Hematopoietic multipotent progenitor cell treated with erythropoietin and hydrocortisone succinate and interleukin-3 and kit ligand, for 17 days (in vitro differentiated cells): ENCODE results near the gene LDLRAD3.

Experiments
- DNase-seq: peaks from one replicate; pipeline ENCODE4 v3.0.0-alpha.2; 2015; ENCODE audit warnings: low spot score

The LDLRAD3 gene

DNA sequence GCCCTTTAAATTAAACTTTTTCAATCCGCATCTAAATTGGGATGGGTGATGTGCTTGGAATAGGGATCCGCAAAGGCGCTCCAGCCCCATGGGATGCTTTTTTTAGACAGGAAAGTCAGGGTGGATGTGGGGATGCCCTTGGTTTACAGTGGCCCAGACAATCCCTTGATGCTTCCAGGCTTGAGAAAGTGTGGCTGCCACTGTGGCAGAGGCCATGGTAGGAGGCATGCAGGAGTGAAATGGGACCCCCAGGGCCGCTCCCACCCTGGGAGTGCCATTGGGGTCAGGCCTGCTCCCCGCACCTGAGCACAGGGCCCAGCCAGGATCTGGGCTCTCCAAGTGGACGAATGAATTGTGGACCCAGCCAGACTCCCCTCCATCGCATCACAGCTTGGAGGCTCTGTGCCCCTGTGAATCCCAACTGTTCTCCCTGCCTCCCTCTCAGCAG, 269.6 kb downstream of the LDLRAD3 start:
- DNase-seq, result no peak

DNA sequence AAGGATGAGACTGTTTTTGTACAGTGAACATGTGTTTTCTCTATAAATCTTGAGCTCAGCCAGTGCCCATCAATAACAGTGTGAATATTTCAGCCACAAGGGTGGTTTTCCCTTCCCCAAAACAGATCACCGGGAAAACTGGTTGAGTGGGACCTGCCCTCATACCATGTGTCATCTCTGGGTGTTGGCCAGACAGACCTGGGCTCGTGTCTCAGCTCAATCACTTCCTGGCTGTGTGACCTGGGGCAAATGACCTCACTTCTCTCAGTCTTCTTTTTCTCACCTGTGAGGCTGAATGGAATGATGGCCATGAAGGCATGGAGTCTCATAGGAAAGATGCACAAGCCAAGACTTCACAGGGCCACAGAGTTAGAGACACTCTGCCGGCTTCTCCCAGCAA, 270.6 kb downstream of the LDLRAD3 start:
- no peak for DNase-seq

DNA sequence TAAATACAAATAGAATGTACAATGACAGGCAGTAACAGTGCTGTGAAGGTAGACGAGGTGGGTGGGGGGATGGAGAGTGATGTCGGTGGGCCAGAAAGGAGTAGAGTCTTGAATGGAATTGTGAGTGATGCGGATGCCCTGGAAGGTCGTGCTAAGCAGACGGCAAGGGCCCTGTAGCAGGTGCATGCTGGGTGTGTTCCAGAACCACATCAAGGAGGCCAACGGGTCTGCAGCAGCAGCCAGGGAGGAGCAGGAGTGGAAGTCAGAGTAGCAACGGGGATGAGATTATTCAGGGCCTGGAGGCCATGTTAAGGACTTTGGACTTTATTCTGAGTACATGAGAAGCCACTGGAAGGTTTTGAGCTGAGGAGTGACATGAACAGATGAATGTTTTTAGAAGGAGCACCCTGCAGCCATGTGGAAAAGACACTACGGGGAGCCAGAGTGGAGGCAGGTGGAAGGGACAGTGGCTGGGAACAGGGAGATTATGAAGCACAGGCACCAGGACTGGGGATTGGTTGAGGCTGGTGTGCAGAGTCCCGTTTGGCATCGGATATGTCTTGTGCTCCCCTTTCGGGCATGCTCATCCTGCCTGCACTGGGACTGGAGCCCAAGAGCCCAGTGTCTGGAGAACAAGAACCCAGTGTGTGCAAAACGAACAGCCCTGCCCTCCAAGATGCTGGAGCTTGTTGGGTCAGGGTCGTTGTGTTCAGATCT, 271.3 kb downstream of the LDLRAD3 start:
- DNase-seq, result no peak

DNA sequence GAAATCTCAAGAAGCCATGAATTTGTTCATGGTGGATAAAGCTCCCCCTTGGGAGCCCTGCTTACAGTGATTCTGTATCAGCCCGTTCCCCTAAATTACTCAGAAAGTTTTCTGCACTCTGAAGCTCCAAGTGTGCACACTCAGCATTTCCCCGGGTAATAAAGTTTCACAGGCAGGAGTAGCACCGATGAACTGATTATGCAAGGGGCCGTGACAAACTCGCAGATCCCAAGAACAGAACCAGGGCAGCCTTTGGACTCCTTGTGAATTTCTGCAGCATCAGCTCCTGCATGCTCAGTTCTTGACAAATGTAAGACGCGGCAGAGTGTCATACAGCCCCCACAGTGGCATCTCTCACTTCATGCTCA, 271.8 kb downstream of the LDLRAD3 start:
- DNase-seq, result no peak

DNA sequence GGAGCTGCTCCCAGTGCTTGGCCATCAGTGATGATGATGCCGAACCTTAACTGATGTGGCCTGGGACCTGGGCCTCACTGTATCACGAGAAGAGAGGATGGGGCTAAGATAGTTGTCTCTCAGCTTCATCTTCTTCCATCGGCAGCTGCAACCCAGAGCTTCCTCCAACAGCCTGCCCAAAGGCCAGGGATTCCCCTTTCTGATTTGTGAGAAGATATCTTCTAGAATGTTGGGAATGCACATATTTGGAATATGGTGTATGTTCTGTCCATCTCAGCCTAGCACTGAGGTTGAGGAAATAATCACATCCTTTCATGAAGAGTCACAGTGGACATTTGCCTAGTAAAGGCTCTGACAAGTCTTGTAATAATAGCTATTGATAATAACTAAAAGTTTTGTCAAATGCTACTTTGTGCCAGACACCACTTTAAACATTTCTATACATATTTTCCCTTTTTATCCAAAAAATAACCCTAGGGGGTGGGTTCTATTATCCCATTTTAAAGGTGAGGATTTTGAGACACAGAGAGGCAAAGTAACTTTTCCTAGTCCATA, 272.3 kb downstream of the LDLRAD3 start:
- no peak for DNase-seq

DNA sequence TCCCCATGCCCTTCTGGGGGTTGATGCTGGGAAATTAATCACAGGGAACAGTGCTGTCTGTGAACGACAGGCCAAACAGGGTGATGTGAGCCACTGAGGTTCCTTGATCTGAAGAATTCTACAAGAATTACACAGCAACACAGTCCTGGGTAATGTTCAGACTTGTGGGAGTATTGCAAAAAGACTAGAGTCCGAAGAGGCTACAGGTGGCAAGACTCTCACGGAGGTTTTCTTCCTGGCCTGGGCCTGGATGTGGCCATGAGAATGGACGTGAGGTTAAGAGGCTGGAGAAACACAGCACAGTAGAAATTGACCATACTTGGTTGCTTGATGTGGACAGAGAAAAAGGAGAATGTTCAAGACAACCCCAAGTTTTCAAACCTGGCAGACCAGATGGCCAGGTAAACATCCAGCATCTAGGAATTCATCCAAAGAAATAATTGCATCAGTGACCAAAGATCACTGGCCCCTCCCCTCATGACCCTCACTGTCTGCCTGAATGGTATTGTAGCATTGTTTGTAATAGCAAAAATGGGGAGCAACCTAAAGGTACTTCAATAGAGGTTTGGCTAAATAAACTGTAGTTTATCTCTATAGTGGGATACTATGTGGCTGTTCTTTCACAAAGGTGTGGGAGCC, 274.5 kb downstream of the LDLRAD3 start:
- no peak for DNase-seq

DNA sequence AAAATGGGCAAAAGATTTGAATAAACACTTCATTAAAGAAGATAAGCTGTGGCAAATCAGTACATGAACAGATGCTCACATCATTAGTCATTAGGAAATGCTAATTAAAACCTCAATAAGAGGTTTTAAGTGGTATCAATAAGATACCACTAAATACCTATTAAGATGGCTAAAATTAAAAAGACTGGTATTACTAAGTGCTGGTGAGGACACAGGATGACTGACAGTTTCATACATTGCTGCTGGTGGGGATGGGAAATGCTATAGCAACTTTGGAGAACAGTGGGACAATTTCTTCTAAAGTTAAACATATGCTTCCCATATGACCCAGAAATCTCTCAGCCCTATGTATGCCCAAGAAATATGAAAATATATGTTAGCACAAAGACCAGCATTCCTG, 276.1 kb downstream of the LDLRAD3 start:
- no peak for DNase-seq

DNA sequence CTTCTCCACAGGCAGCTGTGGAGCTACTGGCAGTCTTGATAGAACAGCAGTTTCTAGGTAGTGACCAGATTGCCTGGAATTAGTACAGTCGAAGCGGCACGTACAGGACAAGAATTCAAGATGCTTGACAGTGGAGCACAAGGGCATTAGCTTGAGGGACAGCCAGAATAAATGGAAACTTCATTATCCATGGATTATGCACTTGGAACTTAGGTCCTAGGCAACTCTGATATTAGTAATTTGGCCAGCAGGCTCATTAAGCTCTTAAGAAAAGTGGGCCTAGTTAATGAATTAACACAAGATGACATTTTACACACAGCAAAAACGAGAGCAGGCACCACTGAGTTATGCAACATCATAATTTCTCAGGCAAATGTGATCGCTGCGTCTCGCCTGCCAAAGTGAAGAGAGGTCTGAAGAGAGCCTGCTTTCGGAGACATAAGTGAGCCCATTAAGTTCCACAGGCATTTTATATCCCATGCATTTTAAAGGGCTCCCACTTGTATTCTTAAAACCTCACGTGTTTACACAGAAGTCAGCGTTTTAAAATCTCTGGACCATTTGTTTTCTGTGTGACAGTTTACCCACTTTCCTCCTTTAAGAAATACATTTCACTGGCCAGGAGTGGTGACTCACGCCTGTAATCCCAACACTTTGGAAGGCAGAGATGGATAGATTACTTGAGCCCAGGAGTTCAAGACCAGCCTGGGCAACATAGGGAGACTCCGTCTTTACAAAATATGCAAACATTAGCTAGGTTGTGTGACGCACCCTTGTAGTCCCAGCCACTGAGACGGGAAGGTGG, 279.2 kb downstream of the LDLRAD3 start:
- no peak for DNase-seq

DNA sequence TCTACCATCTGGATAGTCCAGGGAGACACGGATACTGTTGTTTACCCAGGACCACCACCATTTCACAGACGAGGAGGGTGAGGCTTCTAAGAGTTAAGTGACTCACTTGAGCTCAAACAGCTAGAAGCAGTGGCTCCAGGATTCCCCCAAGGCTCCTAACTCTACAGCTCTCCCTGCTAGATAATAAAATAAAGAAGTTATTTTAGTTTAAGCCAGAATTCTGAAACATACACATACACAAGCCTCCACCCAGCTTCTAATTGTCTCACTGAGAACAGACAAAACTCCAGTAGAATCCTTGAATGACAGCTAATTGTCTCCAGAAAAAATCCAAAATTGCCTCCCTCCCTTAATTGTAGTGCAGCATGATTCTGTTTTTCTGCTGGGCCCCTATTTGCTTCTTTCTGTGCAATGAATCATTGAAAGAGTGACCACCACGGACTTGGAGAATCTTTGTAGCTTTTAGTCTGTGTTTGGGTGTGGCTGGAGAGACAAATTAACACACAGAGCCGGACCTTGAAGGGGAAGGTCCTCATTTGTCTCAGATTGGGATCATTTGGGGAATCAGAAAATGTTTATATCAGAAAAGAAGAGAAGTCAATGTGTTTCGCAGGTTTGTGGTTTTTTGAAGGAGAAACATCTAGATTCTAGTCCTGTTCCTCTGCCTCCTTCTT, 280.5 kb downstream of the LDLRAD3 start:
- DNase-seq, result no peak

DNA sequence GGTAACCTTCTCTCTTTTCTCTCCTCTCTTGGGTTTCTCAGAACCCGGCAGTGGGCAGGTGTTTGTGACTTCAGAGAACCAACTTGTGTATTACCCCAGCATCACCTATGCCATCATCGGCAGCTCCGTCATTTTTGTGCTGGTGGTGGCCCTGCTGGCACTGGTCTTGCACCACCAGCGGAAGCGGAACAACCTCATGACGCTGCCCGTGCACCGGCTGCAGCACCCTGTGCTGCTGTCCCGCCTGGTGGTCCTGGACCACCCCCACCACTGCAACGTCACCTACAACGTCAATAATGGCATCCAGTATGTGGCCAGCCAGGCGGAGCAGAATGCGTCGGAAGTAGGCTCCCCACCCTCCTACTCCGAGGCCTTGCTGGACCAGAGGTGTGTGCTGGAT, 283.2 kb downstream of the LDLRAD3 start:
- no peak for DNase-seq

DNA sequence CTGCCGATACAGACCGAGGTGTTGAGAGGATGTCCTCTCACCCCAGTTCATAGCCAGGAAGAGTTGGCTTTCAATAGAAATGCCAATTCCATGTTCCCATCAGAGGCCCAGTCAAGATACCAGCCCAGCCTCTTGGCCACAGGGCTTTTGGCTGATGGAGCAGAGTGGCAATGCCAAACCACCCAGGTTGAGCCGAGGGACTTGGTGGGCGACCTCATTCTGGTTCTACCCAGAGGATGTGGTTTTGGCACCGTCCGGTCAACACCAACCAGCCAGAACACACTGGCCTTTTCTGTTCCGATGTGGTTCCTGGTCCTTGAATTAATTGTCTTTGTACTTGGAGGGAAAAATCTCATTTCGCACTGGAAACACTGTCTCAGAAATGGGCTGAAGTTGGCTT, 284.8 kb downstream of the LDLRAD3 start:
- no peak for DNase-seq

DNA sequence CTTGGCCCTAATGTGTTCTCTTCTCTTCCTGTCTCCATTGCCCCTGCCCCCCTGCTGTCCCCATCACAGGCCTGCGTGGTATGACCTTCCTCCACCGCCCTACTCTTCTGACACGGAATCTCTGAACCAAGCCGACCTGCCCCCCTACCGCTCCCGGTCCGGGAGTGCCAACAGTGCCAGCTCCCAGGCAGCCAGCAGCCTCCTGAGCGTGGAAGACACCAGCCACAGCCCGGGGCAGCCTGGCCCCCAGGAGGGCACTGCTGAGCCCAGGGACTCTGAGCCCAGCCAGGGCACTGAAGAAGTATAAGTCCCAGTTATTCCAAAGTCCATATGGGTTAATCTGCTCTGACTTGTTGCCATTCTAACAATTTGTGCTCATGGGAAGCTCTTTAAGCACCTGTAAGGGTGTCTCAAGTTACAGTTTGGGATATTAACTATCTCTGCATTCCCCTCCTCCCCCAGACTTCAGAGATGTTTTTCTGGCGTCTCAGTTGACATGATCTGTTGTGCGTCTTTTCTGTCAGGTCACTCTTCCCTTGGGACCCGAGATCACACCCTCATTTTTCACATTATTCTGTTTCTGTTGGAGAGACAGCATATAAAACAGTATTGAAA, 285.3 kb downstream of the LDLRAD3 start:
- DNase-seq, result no peak

DNA sequence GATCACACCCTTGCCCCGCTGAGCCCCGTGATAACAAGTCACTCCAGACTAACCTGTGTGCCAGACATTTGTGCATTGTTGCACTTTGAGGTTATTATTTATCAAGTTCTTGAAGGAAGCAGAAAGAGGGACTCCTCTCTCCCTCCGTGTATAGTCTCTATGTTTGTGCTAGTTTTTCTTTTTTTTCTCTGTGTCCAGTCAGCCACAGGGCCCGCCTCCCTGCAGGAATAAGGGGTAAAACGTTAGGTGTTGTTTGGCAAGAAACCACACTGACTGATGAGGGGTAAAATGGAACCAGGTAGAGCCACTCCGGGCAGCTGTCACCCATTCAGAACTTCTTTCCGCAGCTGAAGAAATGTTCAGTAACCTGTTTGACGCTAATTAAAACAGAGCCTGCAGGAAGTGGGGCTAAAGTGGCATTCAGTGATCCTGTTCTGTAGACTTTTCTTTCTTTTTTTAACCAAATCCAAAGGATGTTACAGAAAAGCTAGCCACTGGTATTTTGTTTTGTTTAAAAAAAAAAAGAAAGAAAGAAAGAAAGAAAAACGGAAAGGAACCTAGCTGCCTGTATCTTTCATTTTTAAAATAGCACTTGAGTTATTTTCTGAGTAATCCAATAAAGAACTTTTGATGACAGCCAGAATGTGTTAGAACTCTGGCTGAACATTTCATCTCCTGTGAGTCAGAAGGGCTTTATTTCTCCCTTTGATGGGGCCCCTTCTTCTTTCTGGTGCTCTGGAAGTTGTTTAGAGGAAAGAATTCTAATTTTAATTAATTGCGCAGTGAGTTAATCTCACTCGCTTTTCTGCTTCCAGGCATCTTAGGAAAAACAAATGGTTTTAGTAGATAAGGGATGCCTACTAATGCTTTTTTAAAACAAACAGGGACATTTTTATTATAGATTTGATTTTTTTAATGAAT, 287.2 kb downstream of the LDLRAD3 start:
- no peak for DNase-seq

DNA sequence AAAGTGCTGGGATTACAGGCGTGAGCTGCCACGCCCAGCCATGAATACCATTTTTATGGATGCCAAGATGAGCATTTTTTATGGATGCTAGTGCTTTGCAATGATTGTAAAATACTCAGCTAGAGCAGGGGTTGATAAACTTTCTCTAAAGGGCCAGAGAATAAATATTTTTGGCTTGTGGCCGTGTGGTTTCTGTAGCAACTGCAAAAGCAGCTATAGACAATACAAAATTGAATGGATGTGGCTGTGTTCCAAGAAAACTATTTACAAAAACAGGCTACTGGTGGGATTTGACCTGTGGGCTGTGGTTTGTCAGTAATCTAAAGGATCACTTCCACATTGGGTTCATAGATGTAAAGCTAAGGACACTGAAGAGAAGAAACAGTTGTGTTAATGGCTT, 289.3 kb downstream of the LDLRAD3 start:
- DNase-seq, result no peak

DNA sequence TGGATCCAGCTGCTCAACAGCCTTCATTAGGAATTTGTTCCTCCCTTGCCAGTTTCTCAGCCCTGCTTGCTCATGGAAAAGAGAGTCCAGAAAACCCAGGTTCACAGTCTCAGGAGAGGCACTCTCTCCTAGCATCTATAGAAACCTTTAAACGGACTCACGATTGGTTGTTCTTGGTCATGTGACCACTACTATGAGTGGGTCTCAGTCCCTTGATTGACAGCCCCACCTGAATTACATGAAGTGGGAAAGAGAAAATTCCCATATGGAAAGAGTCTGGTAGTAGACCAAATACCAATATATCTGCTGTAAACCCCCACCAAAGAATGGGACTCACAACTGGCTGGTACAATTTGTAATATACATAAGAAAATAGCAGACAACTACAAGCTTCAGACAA, 291.0 kb downstream of the LDLRAD3 start:
- DNase-seq, result no peak

DNA sequence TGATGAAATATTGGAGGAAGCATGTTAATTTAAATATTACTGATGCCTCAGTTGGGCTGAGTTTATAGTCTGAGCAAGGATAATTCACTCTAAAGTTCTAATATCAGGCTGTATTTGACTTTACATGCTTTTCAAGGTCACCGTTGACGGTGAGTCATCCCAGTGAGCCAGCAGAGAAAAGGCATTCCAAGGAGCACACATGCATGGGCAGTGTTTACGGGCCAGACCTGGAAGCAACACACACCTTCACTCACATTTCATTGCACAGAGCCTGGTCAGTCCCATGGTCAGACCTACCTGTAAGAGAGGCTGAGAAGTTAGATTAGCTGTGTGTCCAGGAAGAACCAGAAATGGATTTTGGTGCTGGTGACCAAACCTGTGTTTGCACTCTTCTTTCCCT, 291.9 kb downstream of the LDLRAD3 start:
- no peak for DNase-seq

DNA sequence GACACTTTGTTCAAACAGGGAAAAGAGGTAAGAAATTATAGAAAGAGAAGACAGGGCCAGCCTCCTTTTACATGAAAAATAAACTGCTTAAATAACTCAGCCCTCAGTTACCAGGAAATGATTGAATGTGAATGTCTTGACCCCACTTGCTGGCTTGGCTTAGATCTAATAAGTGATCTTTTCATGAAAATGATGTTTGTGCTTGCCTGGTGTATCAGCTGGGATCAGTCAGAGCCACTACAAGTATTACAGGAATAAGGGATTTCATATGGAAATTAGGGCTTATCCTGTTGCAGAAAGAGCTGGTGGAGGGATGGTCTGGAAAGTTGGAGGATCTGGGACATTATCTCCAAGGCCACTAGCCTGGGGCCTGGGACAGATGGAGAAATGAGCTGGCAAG, 293.5 kb downstream of the LDLRAD3 start:
- no peak for DNase-seq

DNA sequence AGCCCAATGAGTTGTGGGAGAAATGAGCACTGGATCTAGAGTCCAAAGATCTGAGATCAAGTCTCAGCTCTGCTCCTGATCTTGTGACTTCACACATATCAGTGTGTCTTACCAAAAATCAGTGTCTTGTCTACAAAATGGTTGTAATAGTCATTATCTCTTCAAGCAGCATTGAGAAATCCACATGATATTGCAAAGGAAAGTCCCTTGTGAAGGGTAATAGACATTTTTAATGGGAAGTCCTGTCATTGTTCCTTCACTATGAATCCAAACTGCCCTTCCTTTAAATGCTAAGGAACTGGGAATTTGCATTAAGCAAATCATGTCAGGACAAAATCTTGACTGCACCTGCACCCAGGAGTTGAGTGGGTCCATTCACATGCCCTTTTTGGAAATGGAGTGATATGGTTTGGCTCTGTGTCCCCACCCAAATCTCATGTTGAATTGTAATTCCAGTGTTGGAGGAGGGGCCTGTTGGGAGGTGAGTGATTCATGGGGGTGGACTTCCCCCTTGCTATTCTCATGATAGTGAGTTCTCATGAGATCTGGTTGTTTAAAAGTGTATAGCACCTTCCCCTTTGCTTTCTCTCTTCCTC, 294.3 kb downstream of the LDLRAD3 start:
- DNase-seq, result no peak

DNA sequence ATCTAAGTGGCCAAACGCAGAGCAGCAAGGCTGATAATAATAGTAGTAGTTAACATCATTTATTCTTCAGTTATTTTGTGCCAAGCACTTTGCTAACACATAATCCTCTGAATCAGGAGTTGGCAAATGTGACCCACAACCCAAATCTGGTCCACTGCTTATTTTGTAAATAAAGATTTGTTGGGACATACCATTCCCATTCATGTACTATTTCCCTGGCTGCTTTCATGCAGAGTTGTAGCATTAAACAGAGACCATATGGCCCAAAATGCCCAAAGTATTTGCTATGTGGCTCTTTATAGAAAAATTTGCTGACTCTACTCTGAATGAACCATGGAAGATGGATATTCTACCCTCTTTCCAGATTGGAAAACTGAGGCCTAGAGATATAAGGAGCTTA, 295.0 kb downstream of the LDLRAD3 start:
- no peak for DNase-seq

DNA sequence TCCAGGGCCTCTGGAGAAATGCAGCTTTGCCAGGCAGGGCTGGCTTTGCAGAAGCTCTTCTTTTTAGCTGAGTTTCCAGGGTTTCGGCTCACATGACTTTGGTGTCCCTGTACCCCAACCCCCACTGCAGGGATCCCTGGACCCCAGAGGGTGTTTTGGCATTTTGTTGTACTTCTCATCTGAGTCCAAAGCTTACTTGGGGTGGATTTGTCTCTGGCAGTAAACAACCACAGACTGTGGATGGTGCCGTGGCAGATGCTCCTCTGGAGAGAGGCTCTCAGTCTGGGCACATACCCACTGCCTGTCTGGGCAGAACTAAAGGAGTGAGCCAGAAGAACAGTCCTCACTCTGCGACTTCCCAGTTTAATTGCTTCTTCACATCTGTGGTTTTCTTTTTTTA, 295.8 kb downstream of the LDLRAD3 start:
- no peak for DNase-seq
